Gastrocnemius medialis (tissue), 4 donors: ENCODE results near the gene EGR4.

Experiments used
- POLR2A ChIP-seq, 2 donors: fragments of 450-650 bp; IDR thresholded peaks; one replicate each; pipeline ENCODE4 v1.6.1; 2017; ENCODE audit warnings: antibody characterized with exemption in 2 of 2, mild to moderate bottlenecking in 2 of 2, moderate library complexity in 2 of 2
- TF ChIP-seq, protein P1 (sequence below), 5 experiments: fragments of 450-650 bp in 3 of 5; fragments of 200-600 bp in 2 of 5; sonication (generic) in 2 of 5; IDR thresholded peaks in 4 of 5; conservative IDR thresholded peaks in 1 of 5; 1 replicate in 4 of 5; 2 replicates in 1 of 5; pipeline ENCODE4 v1.5.1; 2016 to 2019; ENCODE audit warnings: antibody characterized with exemption in 5 of 5, mild to moderate bottlenecking in 3 of 5, moderate library complexity in 3 of 5

DNA sequence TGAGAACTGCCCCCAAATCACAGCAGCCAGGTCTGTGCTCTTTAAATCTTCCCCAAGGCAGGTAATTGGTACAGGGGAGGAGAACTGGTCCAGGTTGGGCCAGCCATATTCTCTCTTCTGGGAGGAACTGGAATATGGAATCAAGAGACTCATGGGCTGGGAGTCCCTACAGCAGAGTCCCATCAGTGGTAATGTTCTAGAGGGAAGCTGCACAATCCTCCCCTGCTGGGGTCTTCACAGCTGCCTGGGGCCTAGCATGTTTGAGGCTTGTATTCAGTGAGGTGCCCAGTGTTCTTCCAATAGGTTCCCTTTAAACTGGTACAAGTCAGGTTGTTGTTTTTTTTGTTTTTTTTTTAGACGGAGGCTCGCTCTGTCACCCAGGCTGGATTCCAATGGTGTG is 21.1 kb upstream of the EGR4 start:
- TF ChIP-seq, protein P1, sequence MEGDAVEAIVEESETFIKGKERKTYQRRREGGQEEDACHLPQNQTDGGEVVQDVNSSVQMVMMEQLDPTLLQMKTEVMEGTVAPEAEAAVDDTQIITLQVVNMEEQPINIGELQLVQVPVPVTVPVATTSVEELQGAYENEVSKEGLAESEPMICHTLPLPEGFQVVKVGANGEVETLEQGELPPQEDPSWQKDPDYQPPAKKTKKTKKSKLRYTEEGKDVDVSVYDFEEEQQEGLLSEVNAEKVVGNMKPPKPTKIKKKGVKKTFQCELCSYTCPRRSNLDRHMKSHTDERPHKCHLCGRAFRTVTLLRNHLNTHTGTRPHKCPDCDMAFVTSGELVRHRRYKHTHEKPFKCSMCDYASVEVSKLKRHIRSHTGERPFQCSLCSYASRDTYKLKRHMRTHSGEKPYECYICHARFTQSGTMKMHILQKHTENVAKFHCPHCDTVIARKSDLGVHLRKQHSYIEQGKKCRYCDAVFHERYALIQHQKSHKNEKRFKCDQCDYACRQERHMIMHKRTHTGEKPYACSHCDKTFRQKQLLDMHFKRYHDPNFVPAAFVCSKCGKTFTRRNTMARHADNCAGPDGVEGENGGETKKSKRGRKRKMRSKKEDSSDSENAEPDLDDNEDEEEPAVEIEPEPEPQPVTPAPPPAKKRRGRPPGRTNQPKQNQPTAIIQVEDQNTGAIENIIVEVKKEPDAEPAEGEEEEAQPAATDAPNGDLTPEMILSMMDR (IDR thresholded peaks at IDR 0.05 in 4 of 5, conservative IDR thresholded peaks at IDR 0.05 in 1 of 5), result no peak
- TF ChIP-seq POLR2A (IDR thresholded peaks at IDR 0.05), result no peak
